HepG2 (cell line): ENCODE data around the gene HOXA1. TPM values are rescaled to one million over a fixed set of nuclear protein-coding genes. Genes with fewer than 3 reads are reported as not detected.

Source experiments
- CCAR2 ChIP-seq: fragments of 200-400 bp; formaldehyde crosslinking; optimal IDR thresholded peaks from 2 replicates; pipeline ENCODE3; 2018; ENCODE audit warnings: low read depth, mild to moderate bottlenecking, low read length, moderate library complexity
- CEBPG ChIP-seq: IDR thresholded peaks from 2 replicates; pipeline ENCODE4 v1.6.1; 2016
- CHD2 ChIP-seq: IDR thresholded peaks from 2 replicates; pipeline ENCODE4 v1.6.1; 2011; ENCODE audit warnings: low read depth, low read length, improper control_type of control experiment
- HMG20A ChIP-seq: IDR thresholded peaks from 2 replicates; pipeline ENCODE4 v1.6.1; 2016; ENCODE audit warnings: borderline replicate concordance
- HNRNPLL ChIP-seq: fragments of 200-400 bp; formaldehyde crosslinking; IDR thresholded peaks from 2 replicates; pipeline ENCODE4 v1.6.1; 2017; ENCODE audit warnings: mild to moderate bottlenecking, low read depth, low read length; ENCODE audit not compliant: poor library complexity, severe bottlenecking
- KLF16 ChIP-seq, 2 experiments: sonication (generic) in 1 of 2; formaldehyde crosslinking in 1 of 2; IDR thresholded peaks; 2 replicates each; pipeline versions ENCODE4 v1.6.1 to v1.8.0; 2016 to 2023; ENCODE audit warnings: missing genetic modification reagents in 2 of 2, missing compliant biosample characterization in 1 of 2
- MTA3 ChIP-seq: sonication (generic); formaldehyde crosslinking; IDR thresholded peaks from 2 replicates; pipeline ENCODE4 v1.4.0; 2020; ENCODE audit warnings: missing genetic modification reagents
- NBN ChIP-seq: fragments of 450-650 bp; conservative IDR thresholded peaks from 2 replicates; pipeline ENCODE4 v1.6.1; 2017
- SIN3A ChIP-seq: IDR thresholded peaks from 2 replicates; pipeline ENCODE4 v1.6.1; 2011; ENCODE audit warnings: low read depth, mild to moderate bottlenecking, control low read depth, low read length, borderline replicate concordance
- ZBTB33 ChIP-seq: sonication (generic); formaldehyde crosslinking; IDR thresholded peaks from 2 replicates; pipeline ENCODE4 v1.4.0; 2020; ENCODE audit warnings: missing genetic modification reagents
- ZMAT3 ChIP-seq: sonication (generic); formaldehyde crosslinking; conservative IDR thresholded peaks from 2 replicates; pipeline ENCODE4 v1.7.0; 2021; ENCODE audit warnings: missing genetic modification reagents
- ZMYM2 ChIP-seq: sonication (generic); formaldehyde crosslinking; IDR thresholded peaks from 2 replicates; pipeline ENCODE4 v1.8.0; 2022; ENCODE audit warnings: mild to moderate bottlenecking, missing genetic modification reagents
- ZMYM3 ChIP-seq: sonication (generic); formaldehyde crosslinking; IDR thresholded peaks from 2 replicates; pipeline ENCODE4 v1.5.1; 2020; ENCODE audit warnings: mild to moderate bottlenecking, missing genetic modification reagents
- ZNF230 ChIP-seq: sonication (generic); formaldehyde crosslinking; IDR thresholded peaks from 2 replicates; pipeline ENCODE4 v1.4.0; 2020; ENCODE audit warnings: mild to moderate bottlenecking, missing genetic modification reagents
- ZNF777 ChIP-seq: sonication (generic); formaldehyde crosslinking; IDR thresholded peaks from 2 replicates; pipeline ENCODE4 v1.4.0; 2020; ENCODE audit warnings: missing genetic modification reagents
- polyA plus RNA-seq, 8 experiments: library from polyadenylated mRNA; depleted of rRNA in 3 of 8; stranded (reverse) in 7 of 8; unstranded in 1 of 8; fragments of >200 nt; fragmentation: Illumina TruSeq in 4 of 8; extraction: Trizol in 4 of 8; gene quantifications; 2 replicates each; pipeline versions ENCODE4 v1.2.1 to v1.2.3, GENCODE V29; 2011 to 2016; ENCODE audit warnings: low read depth in 4 of 8, missing spikeins in 1 of 8, mixed read lengths in 1 of 8; ENCODE audit not compliant: insufficient read depth in 1 of 8
- total RNA-seq, 5 experiments: library from RNA; depleted of rRNA; stranded (reverse); fragments of >200 nt; fragmentation: Illumina TruSeq; extraction: Trizol; gene quantifications; 2 replicates each; pipeline ENCODE4 v1.2.3, GENCODE V29; 2016; ENCODE audit warnings: low read depth in 1 of 5
- TF ChIP-seq, protein P1 (sequence below): sonication (generic); formaldehyde crosslinking; IDR thresholded peaks from 2 replicates; pipeline ENCODE4 v1.5.1; 2020; ENCODE audit warnings: mild to moderate bottlenecking, missing genetic modification reagents, moderate library complexity
- TF ChIP-seq, protein P2 (sequence below): sonication (generic); formaldehyde crosslinking; IDR thresholded peaks from 2 replicates; pipeline ENCODE4 v1.4.0; 2020; ENCODE audit warnings: missing genetic modification reagents
- TF ChIP-seq, protein P3 (sequence below): sonication (generic); formaldehyde crosslinking; IDR thresholded peaks from 2 replicates; pipeline ENCODE4 v1.5.0; 2020; ENCODE audit warnings: mild to moderate bottlenecking, missing genetic modification reagents
- TF ChIP-seq, protein P4 (sequence below): sonication (generic); formaldehyde crosslinking; IDR thresholded peaks from 2 replicates; pipeline ENCODE4 v1.8.1; 2023; ENCODE audit warnings: missing genetic modification reagents, mild to moderate bottlenecking, borderline replicate concordance

The HOXA1 gene
- total and polyA plus RNA-seq, 2 of the 13 experiments (the other 11 are each of a cell fraction or from before 2014, with no cell fraction given), result 0.18 to 0.20 TPM

GRCh38 chr7:27122077-27122910 lies 26.5 kb upstream of the HOXA1 start (continued):
- TF ChIP-seq, protein P1, sequence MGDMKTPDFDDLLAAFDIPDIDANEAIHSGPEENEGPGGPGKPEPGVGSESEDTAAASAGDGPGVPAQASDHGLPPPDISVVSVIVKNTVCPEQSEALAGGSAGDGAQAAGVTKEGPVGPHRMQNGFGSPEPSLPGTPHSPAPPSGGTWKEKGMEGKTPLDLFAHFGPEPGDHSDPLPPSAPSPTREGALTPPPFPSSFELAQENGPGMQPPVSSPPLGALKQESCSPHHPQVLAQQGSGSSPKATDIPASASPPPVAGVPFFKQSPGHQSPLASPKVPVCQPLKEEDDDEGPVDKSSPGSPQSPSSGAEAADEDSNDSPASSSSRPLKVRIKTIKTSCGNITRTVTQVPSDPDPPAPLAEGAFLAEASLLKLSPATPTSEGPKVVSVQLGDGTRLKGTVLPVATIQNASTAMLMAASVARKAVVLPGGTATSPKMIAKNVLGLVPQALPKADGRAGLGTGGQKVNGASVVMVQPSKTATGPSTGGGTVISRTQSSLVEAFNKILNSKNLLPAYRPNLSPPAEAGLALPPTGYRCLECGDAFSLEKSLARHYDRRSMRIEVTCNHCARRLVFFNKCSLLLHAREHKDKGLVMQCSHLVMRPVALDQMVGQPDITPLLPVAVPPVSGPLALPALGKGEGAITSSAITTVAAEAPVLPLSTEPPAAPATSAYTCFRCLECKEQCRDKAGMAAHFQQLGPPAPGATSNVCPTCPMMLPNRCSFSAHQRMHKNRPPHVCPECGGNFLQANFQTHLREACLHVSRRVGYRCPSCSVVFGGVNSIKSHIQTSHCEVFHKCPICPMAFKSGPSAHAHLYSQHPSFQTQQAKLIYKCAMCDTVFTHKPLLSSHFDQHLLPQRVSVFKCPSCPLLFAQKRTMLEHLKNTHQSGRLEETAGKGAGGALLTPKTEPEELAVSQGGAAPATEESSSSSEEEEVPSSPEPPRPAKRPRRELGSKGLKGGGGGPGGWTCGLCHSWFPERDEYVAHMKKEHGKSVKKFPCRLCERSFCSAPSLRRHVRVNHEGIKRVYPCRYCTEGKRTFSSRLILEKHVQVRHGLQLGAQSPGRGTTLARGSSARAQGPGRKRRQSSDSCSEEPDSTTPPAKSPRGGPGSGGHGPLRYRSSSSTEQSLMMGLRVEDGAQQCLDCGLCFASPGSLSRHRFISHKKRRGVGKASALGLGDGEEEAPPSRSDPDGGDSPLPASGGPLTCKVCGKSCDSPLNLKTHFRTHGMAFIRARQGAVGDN, result peak; percentile 77
- TF ChIP-seq, protein P2, sequence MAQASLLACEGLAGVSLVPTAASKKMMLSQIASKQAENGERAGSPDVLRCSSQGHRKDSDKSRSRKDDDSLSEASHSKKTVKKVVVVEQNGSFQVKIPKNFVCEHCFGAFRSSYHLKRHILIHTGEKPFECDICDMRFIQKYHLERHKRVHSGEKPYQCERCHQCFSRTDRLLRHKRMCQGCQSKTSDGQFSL (CRISPR knock-in tag), result no peak
- no peak for TF ChIP-seq ZBTB33 (CRISPR knock-in tag)
- TF ChIP-seq KLF16 (CRISPR knock-in tag; IDR thresholded peaks at IDR 0.05), result peak in 1 of 2 experiments; percentile 70; a peak in 2 of 4 replicates
- no peak for TF ChIP-seq MTA3 (CRISPR knock-in tag)
- TF ChIP-seq SIN3A, result peak; percentile 45; the same call in 1 of the 2 replicates
- TF ChIP-seq ZNF230, result peak; percentile 72; the same call in 1 of the 2 replicates
- TF ChIP-seq ZNF777, result no peak
- TF ChIP-seq, protein P3, sequence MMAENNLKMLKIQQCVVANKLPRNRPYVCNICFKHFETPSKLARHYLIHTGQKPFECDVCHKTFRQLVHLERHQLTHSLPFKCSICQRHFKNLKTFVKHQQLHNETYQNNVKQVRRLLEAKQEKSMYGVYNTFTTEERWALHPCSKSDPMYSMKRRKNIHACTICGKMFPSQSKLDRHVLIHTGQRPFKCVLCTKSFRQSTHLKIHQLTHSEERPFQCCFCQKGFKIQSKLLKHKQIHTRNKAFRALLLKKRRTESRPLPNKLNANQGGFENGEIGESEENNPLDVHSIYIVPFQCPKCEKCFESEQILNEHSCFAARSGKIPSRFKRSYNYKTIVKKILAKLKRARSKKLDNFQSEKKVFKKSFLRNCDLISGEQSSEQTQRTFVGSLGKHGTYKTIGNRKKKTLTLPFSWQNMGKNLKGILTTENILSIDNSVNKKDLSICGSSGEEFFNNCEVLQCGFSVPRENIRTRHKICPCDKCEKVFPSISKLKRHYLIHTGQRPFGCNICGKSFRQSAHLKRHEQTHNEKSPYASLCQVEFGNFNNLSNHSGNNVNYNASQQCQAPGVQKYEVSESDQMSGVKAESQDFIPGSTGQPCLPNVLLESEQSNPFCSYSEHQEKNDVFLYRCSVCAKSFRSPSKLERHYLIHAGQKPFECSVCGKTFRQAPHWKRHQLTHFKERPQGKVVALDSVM (CRISPR knock-in tag), result 0 out of 2 replicates have a peak, but pooled peaks have one; percentile 14
- TF ChIP-seq, protein P4, sequence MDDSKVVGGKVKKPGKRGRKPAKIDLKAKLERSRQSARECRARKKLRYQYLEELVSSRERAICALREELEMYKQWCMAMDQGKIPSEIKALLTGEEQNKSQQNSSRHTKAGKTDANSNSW (CRISPR knock-in tag), result no peak; the same call in 1 of the 2 replicates
- no peak; the same call in 1 of the 2 replicates for TF ChIP-seq HMG20A (CRISPR knock-in tag)
- peak; percentile 13; the same call in 1 of the 2 replicates for TF ChIP-seq CEBPG (CRISPR knock-in tag)
- TF ChIP-seq CCAR2, result peak; percentile 69
- 0 out of 2 replicates have a peak, but pooled peaks have one; percentile 53 for TF ChIP-seq ZMAT3 (CRISPR knock-in tag)
- TF ChIP-seq HNRNPLL, result peak; percentile 93
- TF ChIP-seq CHD2, result no peak
- TF ChIP-seq ZMYM2 (CRISPR knock-in tag), result peak; percentile 67; the same call in 1 of the 2 replicates
- TF ChIP-seq NBN, result no peak
- TF ChIP-seq ZMYM3, result no peak
